KG1 (cell line): ENCODE data around the gene MAP2K4.

ENCODE experiments used
- DNase-seq: peaks from one replicate; lab custom pipeline; 2025; lab: John Stamatoyannopoulos, UW

The MAP2K4 gene

GRCh38 chr17:12037970-12038369 is 17.3 kb downstream of the MAP2K4 start:
- no peak for DNase-seq

GRCh38 chr17:12040478-12040877 is 19.8 kb downstream of the MAP2K4 start:
- no peak for DNase-seq

GRCh38 chr17:12041312-12041711 is 20.6 kb downstream of the MAP2K4 start:
- no peak for DNase-seq

GRCh38 chr17:12043702-12044101 is 23.0 kb downstream of the MAP2K4 start:
- DNase-seq, result no peak

- DNase-seq, result no peak
Measured at GRCh38 chr17:12046786-12047185, 26.1 kb downstream of the MAP2K4 start.

GRCh38 chr17:12047681-12048376 is 27.2 kb downstream of the MAP2K4 start:
- no peak for DNase-seq

GRCh38 chr17:12048843-12049473 is 28.3 kb downstream of the MAP2K4 start:
- no peak for DNase-seq

GRCh38 chr17:12050646-12051225 is 30.1 kb downstream of the MAP2K4 start:
- DNase-seq, result no peak

GRCh38 chr17:12053552-12053951 is 32.9 kb downstream of the MAP2K4 start:
- no peak for DNase-seq

GRCh38 chr17:12055889-12056288 is 35.2 kb downstream of the MAP2K4 start:
- no peak for DNase-seq

GRCh38 chr17:12057520-12057919 is 36.8 kb downstream of the MAP2K4 start:
- no peak for DNase-seq

- no peak for DNase-seq
Measured at GRCh38 chr17:12058535-12058934, 37.9 kb downstream of the MAP2K4 start.

GRCh38 chr17:12062249-12062648 is 41.6 kb downstream of the MAP2K4 start:
- DNase-seq, result no peak

GRCh38 chr17:12064395-12064794 is 43.7 kb downstream of the MAP2K4 start:
- no peak for DNase-seq

- DNase-seq, result no peak
Measured at GRCh38 chr17:12067485-12067884, 46.8 kb downstream of the MAP2K4 start.

- DNase-seq, result no peak
Measured at GRCh38 chr17:12068946-12069345, 48.3 kb downstream of the MAP2K4 start.

GRCh38 chr17:12070561-12070960 is 49.9 kb downstream of the MAP2K4 start:
- DNase-seq, result no peak

- no peak for DNase-seq
Measured at GRCh38 chr17:12074346-12074745, 53.7 kb downstream of the MAP2K4 start.

- no peak for DNase-seq
Measured at GRCh38 chr17:12077773-12078172, 57.1 kb downstream of the MAP2K4 start.

GRCh38 chr17:12078791-12079190 is 58.1 kb downstream of the MAP2K4 start:
- no peak for DNase-seq

- no peak for DNase-seq
Measured at GRCh38 chr17:12081720-12082119, 61.0 kb downstream of the MAP2K4 start.

- no peak for DNase-seq
Measured at GRCh38 chr17:12085076-12085949, 64.6 kb downstream of the MAP2K4 start.

- DNase-seq, result no peak
Measured at GRCh38 chr17:12088035-12088434, 67.4 kb downstream of the MAP2K4 start.
